Forelimb muscle (tissue), 1 donor: Measurements from ENCODE around the gene STK32B. TPM values are rescaled to one million over a fixed set of nuclear protein-coding genes. Genes with fewer than 3 reads are reported as not detected.
"Not testable (repeated sequence)": the region's sequence is repeated elsewhere in the genome, so short reads cannot be mapped to it uniquely, and the experiment has no call there.

Experiments used
- DNase-seq: peaks from one replicate; pipeline ENCODE4 v3.0.0-alpha.2; 2013; ENCODE audit warnings: low read depth
- polyA plus RNA-seq: library from polyadenylated mRNA; unstranded; fragments of 120-200 nt; gene quantifications from one replicate; pipeline ENCODE4 v1.2.1, GENCODE V29; 2013; ENCODE audit not compliant: insufficient read length

Gene STK32B
- polyA plus RNA-seq, 1 donor: 5.4 TPM

DNA sequence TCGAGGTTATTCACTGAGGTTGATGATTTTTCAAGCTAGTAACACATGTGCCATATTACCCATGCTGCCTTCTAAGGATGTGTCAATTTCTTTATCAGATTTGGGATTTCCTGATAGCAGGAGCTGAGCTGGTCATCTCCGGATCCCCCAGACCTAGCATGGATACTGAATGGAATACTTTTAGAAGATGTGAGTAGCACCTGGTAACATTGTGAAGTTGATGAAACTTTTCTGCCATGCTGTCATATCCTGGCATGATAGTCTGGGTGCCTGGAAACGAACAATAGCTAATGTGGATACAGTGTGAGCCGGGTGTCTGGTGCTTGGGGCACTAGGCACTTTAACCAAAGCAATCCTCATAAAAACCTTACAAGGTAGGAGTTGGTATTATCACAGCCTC, 21.1 kb upstream of the STK32B start:
- DNase-seq: no peak

DNA sequence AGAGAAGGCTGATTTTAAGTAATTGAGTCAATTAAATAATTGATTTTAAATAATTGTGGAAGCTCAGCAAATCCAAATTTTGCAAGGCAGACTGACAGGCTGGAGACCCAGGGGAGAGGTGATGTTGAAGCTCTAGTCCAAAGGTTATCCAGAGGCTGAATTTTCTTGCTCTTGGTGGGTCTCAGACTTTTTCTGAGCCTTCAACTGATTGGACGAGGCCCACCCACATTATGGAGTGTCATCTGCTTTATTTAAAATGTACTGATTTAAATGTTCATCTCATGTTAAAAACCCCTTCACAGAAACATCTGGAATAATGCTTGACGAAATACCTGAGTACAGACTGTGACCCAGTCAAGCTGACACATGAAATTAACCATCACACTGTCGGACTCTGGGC, 20.4 kb upstream of the STK32B start:
- no peak for DNase-seq

DNA sequence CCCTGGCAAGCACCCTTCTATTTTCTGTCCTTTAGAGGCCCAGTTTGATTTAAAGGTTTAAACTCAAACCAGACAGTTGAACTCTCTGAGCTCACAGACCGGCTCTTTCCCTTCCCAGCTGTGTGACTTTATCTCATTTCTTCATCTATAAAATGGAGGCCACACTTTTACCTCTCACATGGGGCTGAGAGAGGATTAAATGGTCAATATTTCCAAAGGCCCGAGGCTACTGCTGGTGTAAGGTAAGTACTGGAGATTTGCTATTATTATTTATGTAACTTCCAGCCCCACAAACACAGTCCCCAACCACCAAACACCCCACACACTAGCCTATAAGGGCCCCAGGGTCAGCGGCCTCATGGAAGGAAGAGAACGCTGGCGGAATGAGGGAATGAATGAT, 18.5 kb upstream of the STK32B start:
- no peak for DNase-seq

DNA sequence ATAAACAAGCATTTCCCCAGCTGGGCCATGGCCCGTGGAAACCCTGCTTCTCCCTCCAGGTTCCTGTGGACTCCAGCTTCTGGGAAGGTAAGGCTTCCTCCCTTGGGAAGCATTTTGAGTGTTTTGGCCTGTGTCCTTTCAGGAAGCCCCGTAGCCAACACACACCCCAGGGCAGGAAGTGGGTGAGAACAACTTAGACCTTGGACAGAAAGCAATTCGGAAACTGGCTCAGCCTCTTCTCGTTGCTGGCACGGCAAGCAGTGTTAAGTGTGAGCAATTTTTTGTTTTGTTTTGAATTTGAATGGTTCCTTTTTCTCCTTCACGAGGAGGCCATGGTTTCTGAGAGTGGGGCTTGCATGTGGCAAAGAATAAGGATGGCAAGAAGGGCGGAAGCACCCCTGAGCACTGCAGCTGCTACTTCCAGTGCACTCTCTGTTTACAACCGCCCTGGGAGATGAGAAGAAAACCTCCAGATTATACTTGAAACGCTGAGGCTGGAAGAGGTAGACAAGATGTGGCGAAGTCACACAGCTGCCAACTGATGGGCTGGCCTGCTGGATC, 17.9 kb upstream of the STK32B start:
- no peak for DNase-seq

DNA sequence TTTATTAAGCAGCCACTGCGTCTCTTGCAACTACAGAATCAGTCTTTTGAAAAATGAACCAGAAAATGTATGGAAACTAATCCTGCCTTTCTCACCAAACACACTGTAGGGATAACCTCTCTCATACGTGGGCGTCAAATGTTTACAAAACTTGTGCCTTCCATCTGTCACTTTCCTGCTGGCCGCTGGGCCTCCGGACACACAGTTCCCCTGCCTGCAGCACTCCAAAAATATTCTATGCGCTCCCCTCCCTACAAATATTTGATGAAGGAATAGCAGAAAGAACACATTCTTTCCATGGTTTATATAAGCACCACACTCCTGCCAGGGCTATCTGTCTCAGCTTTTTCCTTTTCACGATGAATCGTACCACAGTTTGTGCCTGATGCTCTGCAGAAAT, 17.1 kb upstream of the STK32B start:
- DNase-seq: no peak

DNA sequence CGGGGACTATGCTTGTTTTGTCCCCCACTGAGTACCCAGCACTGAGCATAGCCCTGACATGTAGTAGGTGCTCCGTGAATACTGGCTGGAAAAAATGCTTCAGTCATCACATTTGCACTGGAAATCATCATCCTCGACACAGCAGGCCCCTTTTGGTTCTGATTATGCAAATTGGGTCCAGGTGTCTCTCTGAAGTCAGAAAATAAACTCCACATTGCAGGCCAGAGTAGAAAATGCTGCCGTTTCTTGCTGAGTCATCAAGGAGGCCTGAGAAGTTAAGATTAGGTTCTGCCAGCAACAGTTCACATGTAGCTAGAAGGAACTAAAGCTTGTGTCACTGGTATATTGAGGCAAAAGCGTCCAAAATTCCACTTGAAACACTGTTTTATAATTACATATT, 15.0 kb upstream of the STK32B start:
- DNase-seq: no peak

DNA sequence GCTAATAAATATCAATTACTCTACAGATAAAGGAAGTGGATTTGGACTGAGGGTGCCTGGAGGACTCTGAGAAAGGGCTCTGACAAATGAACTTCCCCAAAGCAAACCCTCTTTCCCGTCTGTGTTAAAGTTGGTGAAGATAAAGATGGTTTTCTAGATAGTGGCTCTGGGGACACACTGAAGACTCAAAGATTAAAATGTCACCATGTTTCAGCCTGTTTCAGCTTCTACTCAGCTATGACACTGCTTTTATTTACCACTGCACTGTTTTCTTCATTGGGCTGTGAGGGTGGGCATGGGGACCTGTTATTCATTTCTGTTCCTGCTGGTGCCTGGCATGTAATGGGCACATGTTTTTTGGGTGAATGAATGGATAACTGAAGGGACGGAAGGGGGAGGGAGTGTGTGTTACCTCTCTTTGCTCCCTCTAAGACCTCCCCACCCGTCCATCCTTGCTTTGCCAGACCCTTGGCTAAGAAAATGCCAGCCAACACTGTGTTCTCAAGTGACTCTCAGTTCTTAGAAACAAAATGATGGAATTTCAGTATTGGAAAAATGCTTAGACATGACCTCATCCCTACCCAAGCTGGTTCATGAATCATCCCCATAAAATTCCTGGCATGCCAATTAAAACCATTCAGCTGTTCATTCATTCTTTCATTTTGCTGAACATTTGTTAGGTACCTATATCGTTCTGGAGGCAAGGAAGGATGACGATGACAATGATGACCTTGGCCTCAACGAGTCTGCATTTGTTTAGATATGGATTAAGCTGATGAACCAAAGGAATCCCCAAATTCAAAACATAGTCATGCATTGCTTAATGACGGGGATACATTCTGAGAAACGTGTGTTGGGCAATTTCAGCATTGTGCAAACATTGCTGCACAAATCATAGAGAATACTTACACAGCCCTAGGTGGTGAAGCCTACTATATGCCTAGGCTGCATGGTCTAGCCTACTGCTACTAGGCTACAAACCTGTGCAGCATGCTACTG, 13.4 kb upstream of the STK32B start:
- DNase-seq: no peak

DNA sequence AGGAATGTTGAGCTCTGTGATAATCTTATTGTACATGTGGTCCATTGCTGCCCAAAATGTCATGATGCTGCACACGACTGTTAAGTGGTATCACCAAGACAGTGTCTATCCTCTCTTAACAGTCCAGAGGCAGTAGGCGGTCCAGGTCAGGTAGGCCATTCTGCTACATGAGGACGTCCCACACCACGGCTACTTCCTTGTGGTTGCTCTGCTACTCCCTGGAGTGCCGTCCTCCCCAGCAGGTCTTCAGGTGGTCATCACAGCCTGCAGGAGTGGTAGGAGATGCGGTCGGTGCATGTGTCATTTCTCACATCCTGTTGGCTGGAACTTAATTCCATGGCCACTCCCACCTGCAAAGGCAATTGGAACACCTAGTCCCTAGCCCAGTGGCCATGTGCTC, 11.5 kb upstream of the STK32B start:
- no peak for DNase-seq

DNA sequence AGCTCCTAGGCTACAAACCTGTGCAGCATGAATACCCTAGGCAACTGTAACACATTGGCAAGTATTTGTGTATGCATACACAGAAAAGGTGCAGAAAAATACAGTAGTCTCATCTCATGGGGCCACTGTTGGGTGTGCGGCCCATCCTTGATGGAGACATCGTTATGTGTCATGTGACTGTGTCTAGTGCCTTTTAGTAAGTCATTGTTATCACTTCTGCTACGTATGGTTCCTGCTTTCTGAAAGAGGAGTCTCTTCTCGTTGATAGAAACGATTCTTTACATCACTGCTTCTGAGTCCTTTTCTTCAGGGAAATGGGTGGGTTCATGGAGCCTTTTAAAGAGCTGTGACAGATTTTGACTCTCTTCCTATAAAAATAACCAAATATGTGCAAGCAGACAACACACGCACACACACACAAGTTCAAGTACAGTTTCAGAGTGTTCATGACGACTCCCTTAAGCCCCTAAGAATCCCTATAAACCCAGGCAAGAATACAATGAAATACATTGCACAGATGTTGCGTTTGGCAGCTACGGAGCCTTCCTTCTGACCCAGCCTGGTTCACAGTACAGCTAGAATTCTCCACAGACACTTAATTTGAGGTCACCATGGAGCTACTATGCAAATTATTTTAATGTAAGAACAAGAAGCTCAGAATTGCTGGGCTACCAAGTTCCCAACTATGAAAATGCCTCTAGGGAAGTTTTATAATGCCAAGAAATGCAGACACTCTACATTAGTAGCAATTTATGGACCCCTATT, 10.2 kb upstream of the STK32B start:
- DNase-seq: no peak

DNA sequence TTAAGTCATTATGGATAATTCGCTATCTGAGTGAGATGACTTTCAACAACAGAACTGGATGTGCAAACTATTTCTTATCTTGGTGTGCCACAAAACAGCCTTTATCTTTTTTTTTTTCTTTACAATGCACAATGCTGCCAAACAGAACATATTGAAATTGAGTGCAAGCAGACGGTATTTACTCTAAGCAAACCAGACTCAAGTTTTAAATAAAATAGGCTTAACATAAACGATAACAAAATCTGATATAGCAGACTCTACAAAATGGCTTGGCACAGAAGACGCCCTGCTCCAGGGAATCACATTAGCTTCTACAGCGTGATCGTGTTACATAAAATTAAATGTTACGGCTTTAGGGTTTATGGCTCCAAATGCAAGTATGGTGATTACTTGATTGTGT, 9.6 kb upstream of the STK32B start:
- DNase-seq: no peak

DNA sequence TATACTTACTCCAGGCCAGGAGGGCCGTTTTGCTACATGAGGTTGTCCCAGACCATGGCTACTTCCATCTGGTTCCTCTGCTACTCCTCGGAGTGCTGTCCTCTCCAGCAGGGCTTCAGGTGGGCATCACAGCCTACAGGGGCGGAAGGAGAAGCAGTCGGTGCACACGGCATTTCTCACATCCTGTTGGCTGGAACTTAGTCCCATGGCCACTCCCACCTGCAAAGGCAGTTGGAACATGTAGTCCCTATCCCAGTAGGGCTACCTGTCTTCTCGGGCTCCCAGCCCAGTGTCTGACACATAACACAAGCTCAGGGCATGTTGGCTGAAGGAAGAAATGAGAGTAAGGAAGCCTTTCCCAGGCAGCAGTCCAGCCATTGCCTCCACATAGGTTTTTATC, 7.7 kb upstream of the STK32B start:
- no peak for DNase-seq

DNA sequence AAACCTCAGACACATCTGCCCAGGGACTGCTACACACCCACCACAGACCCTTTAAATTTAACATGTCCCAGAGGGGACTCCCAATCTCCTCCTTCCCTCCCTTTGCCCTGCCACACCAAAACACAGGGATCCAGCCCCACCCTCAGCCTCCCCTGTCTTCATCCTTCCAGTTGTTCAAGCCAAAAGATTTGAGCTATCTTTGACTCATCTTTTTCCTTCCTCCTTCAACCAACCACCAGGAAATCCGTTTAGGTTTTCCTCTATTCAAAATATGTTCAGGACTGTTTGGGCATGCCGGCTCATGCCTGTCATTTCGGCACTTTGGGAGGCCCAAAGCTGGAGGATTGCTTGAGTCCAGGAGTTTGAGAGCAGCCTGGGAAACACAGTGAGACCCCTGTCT, 6.9 kb upstream of the STK32B start:
- no peak for DNase-seq

DNA sequence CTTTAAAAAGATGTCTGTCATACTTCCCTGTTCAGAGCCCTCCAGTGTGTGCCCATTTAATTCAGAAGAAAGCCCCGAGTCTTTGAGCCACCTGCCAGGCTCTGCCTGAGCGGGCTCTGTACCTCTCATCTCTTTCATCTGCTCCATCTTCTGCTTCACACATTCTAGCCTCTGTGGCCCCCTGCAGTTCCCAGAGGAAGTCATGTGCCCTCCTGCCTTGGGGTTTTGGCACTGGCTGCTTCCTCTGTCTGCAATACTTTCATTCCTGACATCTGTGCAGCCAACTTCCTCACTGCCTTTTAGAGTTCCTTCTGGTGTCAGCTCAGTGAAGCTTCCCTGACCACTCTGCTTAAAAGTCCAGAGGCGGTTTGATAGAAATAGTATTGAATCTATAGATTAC, 6.2 kb upstream of the STK32B start:
- no peak for DNase-seq

DNA sequence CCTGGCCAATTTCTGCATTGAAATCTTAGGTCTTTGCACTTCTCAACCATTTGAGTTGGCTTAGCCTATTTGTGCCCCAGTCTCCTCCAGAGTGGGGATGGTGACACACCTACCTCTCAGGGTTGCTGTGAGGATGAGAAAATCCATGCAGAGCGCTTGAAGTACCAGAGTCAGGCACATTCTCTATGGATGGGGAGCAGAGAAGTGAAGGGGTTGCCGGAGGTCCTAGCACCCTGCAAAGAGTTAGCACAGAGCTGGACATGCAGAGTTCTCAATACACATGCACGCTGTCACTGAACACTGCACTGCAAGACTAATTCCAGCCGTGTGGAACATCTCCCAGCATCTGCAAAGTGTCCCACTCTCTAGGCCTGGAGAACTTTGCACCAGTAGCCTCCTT, 2.6 kb upstream of the STK32B start:
- DNase-seq: no peak

DNA sequence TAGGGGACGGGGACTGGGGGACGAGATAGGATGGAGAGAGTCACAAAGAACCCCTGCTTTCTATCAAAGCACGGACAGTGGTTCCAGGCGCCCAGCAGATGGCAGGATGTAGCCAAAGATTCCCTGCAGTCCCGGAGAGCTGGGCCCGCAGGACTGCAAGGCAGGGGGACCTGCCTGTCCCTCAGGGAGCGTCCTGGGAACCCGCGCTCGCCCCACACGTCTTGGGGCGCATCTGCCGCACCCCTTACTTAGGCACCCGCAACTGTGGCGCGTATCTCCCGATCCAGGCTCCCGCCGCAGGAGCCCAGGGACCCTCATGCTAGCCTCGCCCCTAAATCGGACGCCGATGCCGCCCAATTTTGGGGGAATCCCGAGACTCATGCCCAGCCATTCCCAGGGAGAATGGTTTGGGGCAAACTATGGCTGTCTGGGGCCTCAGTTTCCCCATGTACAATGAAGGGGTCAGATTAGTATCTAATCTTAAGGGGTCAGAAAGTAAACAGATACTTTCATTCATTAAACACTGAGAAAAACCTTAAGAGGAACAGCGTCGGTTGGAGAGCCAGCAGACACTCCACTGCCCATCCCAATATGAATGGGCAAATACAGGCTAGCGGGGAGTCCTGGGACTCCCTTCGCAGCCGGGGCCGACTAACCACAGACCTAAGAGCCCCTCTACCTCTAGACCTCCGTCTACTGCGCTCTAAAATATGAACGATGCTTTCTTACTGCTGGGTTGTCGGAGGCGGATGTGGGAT, 581 bp upstream of the STK32B start:
- DNase-seq: no peak

DNA sequence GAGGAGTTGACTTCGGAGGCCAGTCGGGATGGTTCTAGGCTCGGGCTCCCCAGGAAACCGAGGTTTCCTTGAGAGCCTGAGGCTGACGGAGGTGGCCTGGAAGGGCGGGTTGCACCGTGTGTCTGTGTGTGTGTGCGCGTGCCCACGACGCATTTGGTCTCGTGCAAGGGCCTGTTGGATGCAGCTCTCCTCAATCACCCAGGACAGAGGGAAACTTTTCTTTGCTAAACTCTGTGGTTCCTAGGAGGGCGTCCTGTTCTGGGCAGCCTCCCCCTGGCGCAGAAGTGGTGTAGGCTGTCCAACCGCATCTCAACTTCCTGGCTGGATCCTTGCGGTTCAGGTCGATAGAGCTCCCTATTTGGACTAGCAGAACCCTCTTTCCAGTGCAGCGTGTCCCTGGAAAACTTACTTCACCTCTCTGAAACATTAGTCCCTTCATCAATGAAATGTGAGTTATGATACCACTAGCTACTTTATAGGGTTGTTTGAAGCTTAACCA, 973 bp downstream of the STK32B start:
- DNase-seq: no peak

DNA sequence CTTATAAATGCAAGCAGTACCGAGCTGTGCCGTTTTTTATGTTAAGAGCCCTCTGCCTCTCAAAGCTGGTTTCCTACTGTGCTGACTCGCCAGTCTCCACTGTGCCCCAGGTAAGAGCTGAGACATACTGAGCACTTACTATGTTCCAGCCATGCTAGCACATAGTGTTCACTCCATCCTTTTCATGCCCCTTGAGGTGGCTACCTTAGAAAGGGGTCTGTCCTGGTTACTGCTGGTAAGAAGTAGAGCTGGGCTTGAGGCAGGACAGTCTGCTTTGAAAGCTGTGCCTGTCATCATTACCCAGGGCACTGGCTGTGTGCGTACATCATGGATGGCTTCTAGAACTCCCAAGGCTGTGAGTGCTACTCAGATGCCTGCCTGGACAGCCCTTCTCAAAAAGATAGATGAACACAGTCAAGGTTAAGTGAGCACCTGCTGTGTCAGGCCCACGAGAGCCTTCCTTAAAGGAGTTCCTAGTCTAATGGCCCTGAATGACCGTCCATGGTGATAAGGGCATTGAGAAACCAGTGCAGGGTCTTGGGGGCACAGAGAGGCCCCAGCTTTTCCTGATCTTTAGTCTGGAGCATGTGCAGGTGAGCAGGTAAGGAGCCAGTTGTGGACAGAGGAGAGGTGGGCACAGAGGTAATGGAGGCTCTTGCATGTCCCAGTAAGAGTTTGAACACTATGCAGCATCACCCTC, 1.6 kb downstream of the STK32B start:
- no peak for DNase-seq

DNA sequence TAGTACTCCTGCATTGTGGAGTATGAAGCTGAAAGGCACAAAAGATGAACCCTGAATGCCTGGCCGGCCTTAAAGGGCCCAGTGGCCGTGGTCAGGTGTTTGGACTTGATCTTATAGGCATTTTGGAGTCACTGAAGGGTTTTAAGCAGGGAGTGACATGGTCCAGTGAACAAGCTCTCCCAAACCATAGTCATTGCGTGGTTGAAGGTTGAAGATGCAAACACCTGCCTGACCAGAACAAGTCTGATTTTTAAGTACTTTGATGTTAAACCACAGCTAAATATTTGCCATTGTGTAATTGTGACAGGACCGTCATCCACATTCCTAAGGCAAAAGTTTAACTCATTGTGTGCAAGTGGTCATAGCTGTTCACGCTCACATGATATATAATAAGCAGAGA, 3.3 kb downstream of the STK32B start:
- DNase-seq: no peak

DNA sequence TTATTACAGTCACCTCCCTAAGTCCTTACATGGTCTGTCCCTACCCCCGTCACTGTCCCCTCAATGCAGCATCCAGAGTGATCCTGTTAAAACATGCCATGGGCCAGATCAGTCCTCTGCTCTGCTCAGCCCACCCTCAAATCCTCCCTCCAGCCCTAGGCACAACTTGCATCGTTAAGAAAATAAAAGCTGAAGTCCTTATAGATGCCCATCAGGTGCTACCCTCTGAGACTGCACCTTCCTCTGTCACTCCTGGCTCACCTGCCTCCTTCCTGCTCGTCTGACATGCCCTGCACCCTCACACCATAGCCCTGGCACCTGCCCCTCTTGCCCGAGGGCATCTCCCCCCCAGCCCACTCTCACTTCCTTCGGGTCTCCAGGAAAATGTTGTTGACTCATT, 4.1 kb downstream of the STK32B start:
- no peak for DNase-seq

DNA sequence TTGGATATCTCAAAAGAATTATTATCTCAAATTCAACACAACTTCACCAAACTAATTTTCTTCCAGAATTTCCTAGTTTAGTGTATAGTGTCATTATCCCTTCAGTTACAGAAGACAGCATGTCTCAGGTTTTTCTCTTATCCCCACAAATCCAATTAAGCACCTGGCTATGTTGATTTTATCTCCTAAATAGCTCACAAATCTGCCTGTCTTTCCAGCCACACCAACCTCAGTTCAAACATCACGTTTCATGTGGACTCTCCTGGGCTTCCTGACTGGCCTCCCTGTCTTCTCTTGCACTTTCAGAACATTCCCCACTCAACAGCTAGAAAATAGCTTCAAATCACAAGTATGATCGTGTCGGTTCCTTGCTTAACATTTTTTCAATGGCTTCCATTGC, 14.8 kb downstream of the STK32B start:
- DNase-seq: no peak

DNA sequence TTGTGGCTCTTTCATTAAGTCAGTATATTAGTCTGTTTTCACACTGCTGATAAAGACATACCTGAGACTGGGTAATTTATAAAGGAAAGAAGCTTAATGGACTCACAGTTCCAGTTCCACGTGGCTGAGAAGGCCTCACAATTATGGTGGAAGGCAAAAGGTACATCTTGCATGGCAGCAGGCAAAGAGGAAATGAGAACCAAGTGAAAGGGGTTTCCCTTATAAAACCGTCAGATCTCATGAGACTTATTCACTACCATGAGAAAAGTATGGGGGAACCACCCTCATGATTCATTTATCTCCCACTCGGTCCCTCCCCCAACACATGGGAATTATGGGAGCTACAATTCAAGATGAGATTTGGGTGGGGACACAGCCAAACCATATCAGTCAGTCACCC, 15.7 kb downstream of the STK32B start:
- DNase-seq: not testable (repeated sequence)
